Vagina (tissue), 2 donors: ENCODE measurements around the gene REPS2. TPM values are rescaled to one million over a fixed set of nuclear protein-coding genes. Genes with fewer than 3 reads are reported as not detected.

Experiments used
- DNase-seq, 2 donors: peaks; one replicate each; pipeline ENCODE4 v3.0.0-alpha.2; 2017; ENCODE audit errors: extremely low spot score in 2 of 2
- H3K27ac ChIP-seq: fragments of 200-600 bp; sonication (generic); one replicate; pipeline ENCODE4 v1.5.1; 2019
- H3K27me3 ChIP-seq: fragments of 200-600 bp; sonication (generic); one replicate; pipeline ENCODE4 v1.5.1; 2019
- H3K36me3 ChIP-seq, 2 donors: fragments of 200-600 bp; sonication (generic); one replicate each; pipeline ENCODE4 v1.5.1; 2017 to 2019
- H3K4me1 ChIP-seq: fragments of 200-600 bp; sonication (generic); one replicate; pipeline ENCODE4 v1.5.1; 2019
- H3K4me3 ChIP-seq, 2 donors: fragments of 200-600 bp; sonication (generic); 1 replicate in 1 of 2; 2 replicates in 1 of 2; pipeline ENCODE4 v1.5.1; 2016 to 2019
- H3K9me3 ChIP-seq: fragments of 200-600 bp; sonication (generic); one replicate; pipeline ENCODE4 v1.5.1; 2019
- POLR2A ChIP-seq, 2 donors: fragments of 450-650 bp; IDR thresholded peaks; one replicate each; pipeline ENCODE4 v1.6.1; 2017; ENCODE audit warnings: antibody characterized with exemption in 2 of 2, mild to moderate bottlenecking in 2 of 2, moderate library complexity in 2 of 2
- POLR2AphosphoS5 ChIP-seq, 2 donors: sonication (generic); formaldehyde crosslinking; IDR thresholded peaks; one replicate each; pipeline ENCODE4 v1.9.0; 2017; ENCODE audit warnings: antibody characterized with exemption in 2 of 2, mild to moderate bottlenecking in 2 of 2, low read depth in 1 of 2; ENCODE audit not compliant: insufficient read depth in 1 of 2
- intact Hi-C: fragments of 100-400 bp; cut with DNase I; formaldehyde crosslinking; loops from one replicate; pipeline ENCODE4 v1.15.1; 2023
- total RNA-seq: library from RNA; depleted of rRNA; stranded (reverse); fragments of >200 nt; gene quantifications from one replicate; pipeline ENCODE4 v1.2.3, GENCODE V29; 2016
- TF ChIP-seq, protein P1 (sequence below), 3 experiments: fragments of 450-650 bp in 2 of 3; fragments of 200-600 bp in 1 of 3; sonication (generic) in 1 of 3; IDR thresholded peaks; one replicate each; pipeline ENCODE4 v1.5.1; 2017 to 2019; ENCODE audit warnings: antibody characterized with exemption in 3 of 3, mild to moderate bottlenecking in 2 of 3, moderate library complexity in 2 of 3

The REPS2 gene
- total RNA-seq, 1 donor from 2014 or later, result 10.8 TPM

DNA sequence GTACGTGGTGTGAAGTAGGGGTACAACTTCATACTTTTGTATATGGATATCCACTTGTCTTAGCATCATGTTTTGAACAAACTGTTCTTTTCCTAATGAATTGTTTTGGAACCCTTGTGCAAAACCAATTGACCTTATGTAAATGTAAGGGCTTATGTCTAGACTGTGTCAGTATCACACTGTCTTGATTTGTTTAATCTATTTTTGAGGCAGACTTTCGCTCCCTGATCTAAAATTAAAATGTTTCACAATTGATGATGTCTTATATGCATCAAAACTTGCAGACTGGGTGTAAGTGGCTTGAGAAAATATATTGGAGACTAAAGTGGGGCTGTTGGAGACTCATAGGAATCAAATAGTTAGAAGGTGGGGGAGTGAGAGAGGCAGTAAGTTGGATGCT is 25.2 kb downstream of the REPS2 start:
- H3K4me1 ChIP-seq, result no peaks in the 10 kb centered on the region
- no peaks in the 10 kb centered on the region for H3K9me3 ChIP-seq
- H3K27me3 ChIP-seq, result no peaks in the 10 kb centered on the region
- H3K36me3 ChIP-seq, result no peaks in the 10 kb centered on the region
- TF ChIP-seq POLR2AphosphoS5 (IDR thresholded peaks at IDR 0.05; ENCODE audit: insufficient read depth in 1 of 2, low read depth in 1 of 2) (no peak), POLR2A (IDR thresholded peaks at IDR 0.05) (no peak)
- TF ChIP-seq, protein P1, sequence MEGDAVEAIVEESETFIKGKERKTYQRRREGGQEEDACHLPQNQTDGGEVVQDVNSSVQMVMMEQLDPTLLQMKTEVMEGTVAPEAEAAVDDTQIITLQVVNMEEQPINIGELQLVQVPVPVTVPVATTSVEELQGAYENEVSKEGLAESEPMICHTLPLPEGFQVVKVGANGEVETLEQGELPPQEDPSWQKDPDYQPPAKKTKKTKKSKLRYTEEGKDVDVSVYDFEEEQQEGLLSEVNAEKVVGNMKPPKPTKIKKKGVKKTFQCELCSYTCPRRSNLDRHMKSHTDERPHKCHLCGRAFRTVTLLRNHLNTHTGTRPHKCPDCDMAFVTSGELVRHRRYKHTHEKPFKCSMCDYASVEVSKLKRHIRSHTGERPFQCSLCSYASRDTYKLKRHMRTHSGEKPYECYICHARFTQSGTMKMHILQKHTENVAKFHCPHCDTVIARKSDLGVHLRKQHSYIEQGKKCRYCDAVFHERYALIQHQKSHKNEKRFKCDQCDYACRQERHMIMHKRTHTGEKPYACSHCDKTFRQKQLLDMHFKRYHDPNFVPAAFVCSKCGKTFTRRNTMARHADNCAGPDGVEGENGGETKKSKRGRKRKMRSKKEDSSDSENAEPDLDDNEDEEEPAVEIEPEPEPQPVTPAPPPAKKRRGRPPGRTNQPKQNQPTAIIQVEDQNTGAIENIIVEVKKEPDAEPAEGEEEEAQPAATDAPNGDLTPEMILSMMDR (IDR thresholded peaks at IDR 0.05), result no peak
- intact Hi-C loops, result no loop called here
- no peak overlapping the region for H3K4me3 ChIP-seq
- H3K27ac ChIP-seq, result no peak overlapping the region
- no peak for DNase-seq

DNA sequence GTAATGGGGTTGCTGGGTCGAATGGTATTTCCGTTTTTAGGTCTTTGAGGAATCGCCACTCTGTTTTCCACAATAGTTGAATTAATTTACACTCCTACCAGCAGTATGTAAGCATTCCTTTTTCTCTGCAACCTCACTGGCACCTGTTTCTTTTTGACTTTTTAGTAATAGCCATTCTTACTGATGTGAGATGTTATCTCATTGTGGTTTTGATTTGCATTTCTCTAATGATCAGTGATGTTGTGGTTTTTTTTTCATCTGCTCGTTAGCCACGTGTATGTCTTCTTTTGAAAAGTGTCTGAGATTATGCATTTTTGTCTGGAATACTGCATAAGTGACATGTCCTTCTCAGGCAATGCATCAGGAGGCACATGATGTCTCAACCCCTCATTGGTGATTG is 28.8 kb downstream of the REPS2 start:
- Histone ChIP-seq H3K27ac (no peak overlapping the region), H3K27me3 (no peaks in the 10 kb centered on the region), H3K36me3 (no peaks in the 10 kb centered on the region), H3K4me1 (no peaks in the 10 kb centered on the region), H3K9me3 (no peaks in the 10 kb centered on the region), H3K4me3 (no peak overlapping the region)
- TF ChIP-seq POLR2AphosphoS5 (IDR thresholded peaks at IDR 0.05; ENCODE audit: insufficient read depth in 1 of 2, low read depth in 1 of 2), result no peak
- TF ChIP-seq, protein P1 (IDR thresholded peaks at IDR 0.05), result no peak
- no peak for TF ChIP-seq POLR2A (IDR thresholded peaks at IDR 0.05)
- no peak for DNase-seq
- intact Hi-C loops, result no loop called here

DNA sequence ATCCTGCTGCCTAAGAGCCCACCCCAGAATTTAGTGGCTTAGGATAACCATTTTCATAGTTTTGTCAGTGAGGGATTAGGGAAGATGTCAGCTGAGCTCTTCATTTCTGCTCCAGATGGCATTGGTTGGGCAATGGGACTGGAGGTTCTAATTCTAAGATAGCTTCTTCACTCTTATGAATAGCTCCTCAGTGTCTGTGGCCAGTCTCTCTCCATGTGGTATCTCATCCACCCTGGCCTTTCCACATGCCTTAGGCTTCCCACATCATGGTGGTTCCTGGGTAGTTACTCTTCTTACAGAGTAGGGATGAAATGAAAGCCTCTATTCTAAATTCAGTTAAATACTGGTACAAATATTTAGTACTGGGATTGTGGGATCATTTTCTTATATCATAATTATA is 31.3 kb downstream of the REPS2 start:
- H3K27ac ChIP-seq, result no peak overlapping the region
- no peaks in the 10 kb centered on the region for H3K4me1 ChIP-seq
- H3K36me3 ChIP-seq, result no peaks in the 10 kb centered on the region
- no peaks in the 10 kb centered on the region for H3K9me3 ChIP-seq
- TF ChIP-seq, protein P1 (IDR thresholded peaks at IDR 0.05), result no peak
- TF ChIP-seq POLR2AphosphoS5 (IDR thresholded peaks at IDR 0.05; ENCODE audit: insufficient read depth in 1 of 2, low read depth in 1 of 2) (no peak), POLR2A (IDR thresholded peaks at IDR 0.05) (no peak)
- no peaks in the 10 kb centered on the region for H3K27me3 ChIP-seq
- H3K4me3 ChIP-seq, result no peak overlapping the region
- DNase-seq, result no peak
- intact Hi-C loops, result no loop called here

DNA sequence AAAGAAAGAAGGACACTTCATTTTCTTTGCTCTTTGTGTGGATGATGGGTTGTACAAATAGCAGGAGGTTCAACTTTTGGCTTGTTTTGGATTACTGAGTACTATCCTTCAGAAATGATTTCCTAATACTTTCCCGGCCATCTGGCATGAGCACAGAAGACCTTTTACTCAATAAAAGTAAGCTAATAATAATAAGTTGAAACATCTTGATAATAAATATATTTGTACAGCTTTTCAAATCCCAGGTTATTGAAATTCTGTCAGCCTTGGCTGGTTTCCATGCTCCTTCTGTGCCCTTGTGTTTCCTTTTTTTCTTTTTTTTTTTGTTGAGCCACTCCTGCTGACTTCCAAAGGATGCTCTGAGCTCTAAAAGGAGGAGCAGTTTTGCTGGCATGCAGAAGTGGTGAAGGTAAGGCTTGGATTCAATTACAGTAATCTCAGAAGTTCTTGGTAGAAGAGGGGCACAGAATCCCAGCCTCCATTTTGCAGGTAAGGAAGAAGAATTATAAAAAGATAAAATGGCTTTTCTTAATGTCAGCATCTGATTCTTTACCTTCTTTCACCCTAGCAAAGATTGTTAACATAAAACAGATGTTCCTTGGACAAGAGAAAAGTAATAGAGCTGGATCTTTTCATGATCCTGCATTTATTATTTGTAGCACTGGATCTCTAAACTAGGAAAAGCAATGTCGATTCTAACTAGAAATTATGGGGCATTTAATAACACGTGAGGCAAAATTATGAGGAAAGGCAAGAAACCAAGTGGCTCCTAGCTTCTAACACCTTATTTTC is 31.9 kb downstream of the REPS2 start:
- intact Hi-C loops, result no loop called here
- no peaks in the 10 kb centered on the region for H3K9me3 ChIP-seq
- no peak overlapping the region for H3K4me3 ChIP-seq
- no peaks in the 10 kb centered on the region for H3K27me3 ChIP-seq
- no peaks in the 10 kb centered on the region for H3K4me1 ChIP-seq
- no peaks in the 10 kb centered on the region for H3K36me3 ChIP-seq
- no peak for DNase-seq
- no peak overlapping the region for H3K27ac ChIP-seq
- TF ChIP-seq, protein P1 (IDR thresholded peaks at IDR 0.05), result no peak
- no peak for TF ChIP-seq POLR2AphosphoS5 (IDR thresholded peaks at IDR 0.05; ENCODE audit: insufficient read depth in 1 of 2, low read depth in 1 of 2)
- TF ChIP-seq POLR2A (IDR thresholded peaks at IDR 0.05), result no peak

DNA sequence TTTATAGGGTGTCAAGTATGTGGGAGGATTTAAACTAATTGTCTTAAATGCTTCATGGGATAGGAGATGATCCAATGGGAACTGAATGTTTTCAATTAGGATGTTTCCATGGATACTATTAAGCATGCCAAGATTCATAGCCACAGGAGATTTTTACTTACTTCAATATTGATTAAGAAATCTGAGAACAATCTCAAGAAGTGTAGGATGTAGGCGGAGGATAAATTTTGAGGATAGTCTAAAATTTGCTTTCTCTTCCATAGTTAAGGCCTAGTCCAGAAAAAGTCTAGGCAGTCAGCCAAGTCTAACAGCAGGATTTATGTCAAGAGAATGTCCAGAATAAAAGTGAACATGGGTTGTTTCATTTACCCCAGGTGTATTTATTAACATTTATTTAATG is 32.8 kb downstream of the REPS2 start:
- DNase-seq, result no peak
- H3K9me3 ChIP-seq, result no peaks in the 10 kb centered on the region
- no peaks in the 10 kb centered on the region for H3K27me3 ChIP-seq
- H3K4me1 ChIP-seq, result no peaks in the 10 kb centered on the region
- intact Hi-C loops, result no loop called here
- TF ChIP-seq, protein P1 (IDR thresholded peaks at IDR 0.05), result no peak
- TF ChIP-seq POLR2AphosphoS5 (IDR thresholded peaks at IDR 0.05; ENCODE audit: insufficient read depth in 1 of 2, low read depth in 1 of 2) (no peak), POLR2A (IDR thresholded peaks at IDR 0.05) (no peak)
- H3K36me3 ChIP-seq, result no peaks in the 10 kb centered on the region
- no peak overlapping the region for H3K27ac ChIP-seq
- H3K4me3 ChIP-seq, result no peak overlapping the region
